ENCODE measurements around the gene SPG7. TPM values are rescaled to one million over a fixed set of nuclear protein-coding genes. Genes with fewer than 3 reads are reported as not detected.
"Not testable (repeated sequence)": the region's sequence is repeated elsewhere in the genome, so short reads cannot be mapped to it uniquely, and the experiment has no call there.

SPG7 gene
- total RNA-seq, 1 experiment from 2014 or later, result 125 TPM

DNA sequence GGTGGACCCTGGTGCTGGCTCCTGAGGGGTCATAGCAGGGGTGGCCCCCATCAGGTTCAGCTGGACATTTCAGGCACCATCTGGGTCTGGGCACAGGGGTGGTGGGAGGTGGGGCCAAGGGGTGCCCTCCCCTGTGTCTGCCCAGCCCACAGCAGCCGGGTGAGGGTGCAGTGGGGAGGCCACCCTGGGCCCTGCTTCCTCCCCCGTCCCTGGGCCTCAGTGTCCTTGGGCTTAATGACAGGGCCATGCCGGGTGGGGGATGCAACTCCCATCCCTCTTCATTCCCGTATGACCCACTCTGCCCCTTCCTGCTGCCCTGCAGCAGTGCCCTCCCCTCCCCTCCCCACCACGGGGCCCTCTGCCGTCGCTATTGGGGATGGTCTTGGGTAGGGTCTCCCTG is 78.0 kb downstream of the SPG7 start:
- DNase-seq (ENCODE audit: low spot score), result no peak
- in situ Hi-C loops (cut with HindIII; ENCODE audit: low sequenced_read_pairs), result no loop called here

DNA sequence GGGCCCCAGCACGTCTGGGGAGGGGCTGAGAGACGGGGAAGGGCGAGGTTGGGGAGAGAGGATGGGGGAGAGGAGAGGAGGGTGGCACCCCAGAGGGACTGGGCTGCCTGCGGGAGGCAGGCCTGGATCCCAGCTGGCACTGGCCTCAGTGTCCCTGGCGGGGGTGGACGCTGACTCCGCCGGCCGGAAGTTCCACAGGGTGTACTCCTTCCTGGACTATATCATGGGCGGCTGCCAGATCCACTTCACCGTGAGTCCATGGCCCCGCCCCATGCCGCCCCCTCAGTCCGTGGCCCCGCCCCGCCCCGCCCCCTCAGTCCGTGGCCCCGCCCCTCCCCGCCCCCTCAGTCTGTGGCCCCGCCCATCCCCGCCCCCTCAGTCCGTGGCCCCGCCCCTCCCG is 78.7 kb downstream of the SPG7 start:
- no peak for DNase-seq (ENCODE audit: low spot score)
- in situ Hi-C loops (cut with HindIII; ENCODE audit: low sequenced_read_pairs), result no loop called here

DNA sequence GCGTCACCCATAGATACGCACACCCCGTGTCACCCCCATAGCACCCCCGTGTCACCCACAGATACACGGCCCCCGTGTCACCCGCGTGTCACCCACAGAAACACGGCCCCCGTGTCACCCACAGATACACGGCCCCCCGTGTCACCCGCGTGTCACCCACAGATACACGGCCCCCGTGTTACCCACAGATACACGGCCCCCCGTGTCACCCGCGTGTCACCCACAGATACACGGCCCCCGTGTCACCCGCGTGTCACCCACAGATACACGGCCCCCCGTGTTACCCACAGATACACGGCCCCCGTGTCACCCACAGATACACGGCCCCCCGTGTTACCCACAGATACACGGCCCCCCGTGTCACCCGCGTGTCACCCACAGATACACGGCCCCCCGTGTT is 79.5 kb downstream of the SPG7 start:
- DNase-seq (ENCODE audit: low spot score); in situ Hi-C loops (cut with HindIII; ENCODE audit: low sequenced_read_pairs): not testable (repeated sequence)

DNA sequence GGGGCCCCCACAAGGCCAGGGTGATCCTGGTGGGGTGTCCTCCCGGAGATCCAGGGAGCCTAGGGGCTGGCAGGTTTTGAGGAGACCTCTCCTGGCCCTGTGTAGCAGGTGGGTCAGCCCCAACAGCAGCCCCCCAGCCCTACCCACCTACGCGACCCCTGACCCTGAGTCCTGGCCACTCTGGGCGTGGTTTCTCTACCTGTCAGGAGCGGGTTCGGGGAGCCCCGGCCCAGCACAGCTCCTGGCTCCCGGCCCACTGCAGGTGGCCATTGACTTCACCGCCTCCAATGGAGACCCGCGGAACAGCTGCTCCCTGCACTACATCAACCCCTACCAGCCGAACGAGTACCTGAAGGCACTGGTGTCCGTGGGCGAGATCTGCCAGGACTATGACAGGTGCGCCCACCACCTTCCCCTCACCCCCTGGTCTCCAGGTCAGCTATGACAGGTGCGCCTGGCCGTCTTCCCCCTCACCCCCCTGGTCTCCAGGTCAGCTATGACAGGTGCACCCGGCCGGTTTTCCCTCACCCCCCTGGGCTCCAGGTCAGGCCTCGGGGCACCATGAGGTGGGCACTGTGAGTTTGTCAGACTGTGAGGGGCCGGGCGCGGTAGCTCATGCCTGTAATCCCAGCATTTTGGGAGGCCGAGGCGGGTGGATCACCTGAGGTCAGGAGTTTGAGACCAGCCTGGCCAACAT is 80.4 kb downstream of the SPG7 start:
- DNase-seq (ENCODE audit: low spot score), result no peak
- in situ Hi-C loops (cut with HindIII; ENCODE audit: low sequenced_read_pairs), result no loop called here

DNA sequence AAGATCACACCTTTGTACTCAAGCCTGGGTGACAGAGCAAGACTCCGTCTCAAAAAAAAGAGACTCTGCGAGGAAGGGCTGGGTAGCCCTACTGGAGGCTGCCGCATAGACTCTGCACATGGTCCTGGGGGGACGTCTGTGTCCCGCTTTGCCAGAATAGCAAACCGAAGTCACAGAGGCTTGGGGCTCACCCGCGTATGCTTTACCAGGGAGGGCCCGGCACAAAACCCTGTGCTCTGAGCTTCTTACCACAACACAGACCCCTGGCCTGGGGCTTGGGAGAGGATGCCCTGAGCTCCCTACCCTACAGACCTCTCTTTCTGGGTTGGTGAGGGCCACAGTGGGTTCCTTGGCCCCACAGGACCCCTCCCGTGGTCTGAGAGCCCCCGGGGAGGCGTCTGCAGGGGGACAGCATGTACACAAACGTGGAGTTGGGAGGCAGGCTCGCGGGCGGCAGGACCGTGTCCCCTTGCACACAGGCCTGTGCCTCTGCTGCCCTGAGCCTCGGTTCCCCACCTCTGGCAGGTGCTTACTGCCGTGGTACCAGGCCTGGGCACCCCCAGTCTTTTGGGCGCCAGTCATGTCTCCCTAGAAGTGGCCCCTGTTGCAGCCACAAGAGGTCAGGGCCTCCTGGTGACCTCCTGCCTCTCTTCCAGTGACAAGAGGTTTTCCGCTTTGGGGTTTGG is 81.2 kb downstream of the SPG7 start:
- no peak for DNase-seq (ENCODE audit: low spot score)
- in situ Hi-C loops (cut with HindIII; ENCODE audit: low sequenced_read_pairs), result no loop called here

DNA sequence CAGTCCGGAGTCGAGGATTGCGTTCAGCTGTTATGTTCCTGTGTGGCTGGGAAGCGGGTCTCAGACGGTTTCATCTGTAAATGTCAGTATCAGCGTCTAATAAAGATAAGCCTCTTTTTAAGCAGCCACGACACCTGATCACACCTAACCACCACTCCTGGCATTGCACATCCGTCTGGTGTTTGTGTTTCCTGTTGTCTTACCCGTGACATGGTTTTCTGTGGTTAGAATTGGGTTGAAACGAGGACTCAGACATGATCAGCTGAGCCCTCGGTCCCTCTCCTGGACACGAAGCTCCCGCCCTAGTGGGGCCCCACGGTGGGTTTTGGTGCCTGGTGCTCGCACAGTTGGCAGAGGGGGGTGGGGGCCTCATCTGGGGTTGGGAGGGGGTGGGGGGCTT is 85.6 kb downstream of the SPG7 start:
- in situ Hi-C loops (cut with HindIII; ENCODE audit: low sequenced_read_pairs), result no loop called here
- DNase-seq (ENCODE audit: low spot score), result no peak

DNA sequence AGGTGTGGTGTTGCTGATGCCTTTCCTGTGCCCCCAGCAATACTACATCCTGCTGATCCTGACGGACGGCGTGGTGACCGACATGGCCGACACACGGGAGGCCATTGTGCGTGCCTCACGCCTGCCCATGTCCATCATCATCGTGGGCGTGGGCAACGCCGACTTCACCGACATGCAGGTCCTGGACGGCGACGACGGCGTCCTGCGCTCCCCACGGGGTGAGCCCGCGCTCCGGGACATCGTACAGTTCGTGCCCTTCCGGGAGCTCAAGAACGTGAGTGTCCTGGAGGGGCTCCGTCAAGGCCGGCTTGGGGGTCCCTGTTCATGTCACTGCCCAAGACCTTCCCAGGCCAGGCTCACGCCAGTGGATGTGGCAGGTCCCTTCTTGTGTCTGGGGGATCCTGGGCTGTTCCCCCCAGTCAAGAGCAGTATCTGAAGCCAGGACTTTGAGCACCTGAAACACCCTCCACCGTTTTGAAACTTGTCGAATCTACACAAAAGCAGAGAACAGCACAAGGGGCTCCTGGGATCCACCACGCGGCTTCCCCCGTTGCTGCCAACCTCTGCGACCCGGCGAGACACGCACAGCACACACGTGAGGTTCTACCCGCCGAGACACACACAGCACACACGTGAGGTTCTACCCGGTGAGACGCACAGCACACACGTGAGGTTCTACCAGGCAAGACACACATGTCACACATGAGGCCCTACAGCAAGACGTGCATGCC is 87.3 kb downstream of the SPG7 start:
- no peak for DNase-seq (ENCODE audit: low spot score)
- in situ Hi-C loops (cut with HindIII; ENCODE audit: low sequenced_read_pairs), result no loop called here

DNA sequence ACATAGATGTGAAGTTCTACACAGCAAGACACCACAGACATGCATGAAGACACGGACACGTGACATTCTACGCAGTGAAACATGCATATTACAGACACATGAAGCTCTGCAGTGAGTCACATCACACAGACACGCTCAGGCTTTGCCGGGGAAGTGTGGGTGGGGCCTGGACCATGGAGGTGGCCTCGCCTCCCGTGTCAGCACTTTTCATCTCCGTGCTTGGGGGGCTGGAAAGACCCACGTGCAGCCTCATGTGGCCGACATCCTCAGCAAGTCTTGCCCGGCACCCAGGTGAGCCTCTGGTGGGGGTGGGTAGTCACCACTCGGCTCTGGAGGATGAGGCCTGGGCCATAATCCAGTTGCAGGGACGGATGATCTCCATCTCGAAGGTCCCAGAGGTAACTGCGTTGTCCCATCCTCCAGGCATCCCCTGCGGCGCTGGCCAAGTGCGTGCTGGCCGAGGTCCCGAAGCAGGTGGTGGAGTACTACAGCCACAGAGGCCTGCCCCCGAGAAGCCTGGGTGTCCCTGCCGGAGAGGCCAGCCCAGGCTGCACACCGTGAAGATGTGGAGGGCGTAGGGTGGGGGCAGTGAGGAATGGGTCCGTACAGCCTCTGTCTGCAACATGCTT is 88.0 kb downstream of the SPG7 start:
- DNase-seq (ENCODE audit: low spot score), result no peak
- in situ Hi-C loops (cut with HindIII; ENCODE audit: low sequenced_read_pairs), result no loop called here

DNA sequence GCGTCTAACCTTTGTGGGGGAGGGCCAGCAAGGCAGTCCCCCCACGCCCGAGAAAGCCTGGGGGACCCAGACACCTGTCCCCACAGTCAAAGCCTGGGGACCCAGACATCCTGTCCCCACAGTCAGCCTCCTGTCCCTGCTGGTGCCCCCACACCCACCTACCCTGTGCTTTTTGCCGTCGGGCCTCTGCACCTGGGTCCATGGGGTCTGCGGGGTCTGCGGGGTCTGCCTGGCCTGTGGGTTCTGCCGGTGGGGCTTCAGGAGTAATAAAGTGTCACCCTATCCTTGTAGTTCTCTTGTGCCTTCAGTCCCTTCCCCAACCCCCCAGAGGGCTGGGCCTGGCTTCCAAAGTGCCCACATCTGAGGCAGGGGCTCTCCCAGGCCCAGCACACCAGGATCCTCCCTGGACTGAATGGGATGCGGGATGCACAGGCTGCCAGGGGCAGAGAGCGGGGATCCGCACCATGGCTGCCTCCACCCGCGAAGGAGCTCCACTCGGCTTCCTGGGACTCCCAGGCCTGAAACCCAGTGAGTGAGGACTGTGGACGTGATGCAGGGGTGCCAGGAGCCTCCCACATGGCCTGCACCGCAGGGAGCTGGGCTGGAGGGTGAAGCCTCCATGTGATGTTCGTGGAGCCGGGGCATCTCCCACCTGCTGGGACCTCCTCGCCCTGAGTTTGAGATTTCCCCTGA is 88.9 kb downstream of the SPG7 start:
- in situ Hi-C loops (cut with HindIII; ENCODE audit: low sequenced_read_pairs), result no loop called here
- no peak for DNase-seq (ENCODE audit: low spot score)

DNA sequence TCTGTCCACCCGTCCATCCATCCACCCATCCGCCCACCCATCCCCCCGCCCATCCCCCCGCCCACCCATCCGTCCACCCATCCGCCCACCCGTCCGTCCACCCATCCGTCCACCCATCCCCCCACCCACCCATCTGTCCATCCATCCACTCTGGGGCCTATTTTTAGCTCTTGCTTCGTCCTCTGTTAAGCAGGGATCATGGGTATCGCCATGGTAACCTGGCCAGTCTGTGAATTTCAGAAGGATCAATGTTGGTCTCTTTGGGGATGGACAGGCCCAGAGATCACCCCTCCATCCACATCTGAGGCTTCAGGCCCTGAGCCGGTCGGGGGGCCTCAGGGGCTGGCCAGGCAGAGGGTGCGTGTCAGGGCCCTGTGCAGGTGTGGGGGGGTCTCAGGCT is 90.0 kb downstream of the SPG7 start:
- no peak for DNase-seq (ENCODE audit: low spot score)
- in situ Hi-C loops (cut with HindIII; ENCODE audit: low sequenced_read_pairs), result no loop called here

DNA sequence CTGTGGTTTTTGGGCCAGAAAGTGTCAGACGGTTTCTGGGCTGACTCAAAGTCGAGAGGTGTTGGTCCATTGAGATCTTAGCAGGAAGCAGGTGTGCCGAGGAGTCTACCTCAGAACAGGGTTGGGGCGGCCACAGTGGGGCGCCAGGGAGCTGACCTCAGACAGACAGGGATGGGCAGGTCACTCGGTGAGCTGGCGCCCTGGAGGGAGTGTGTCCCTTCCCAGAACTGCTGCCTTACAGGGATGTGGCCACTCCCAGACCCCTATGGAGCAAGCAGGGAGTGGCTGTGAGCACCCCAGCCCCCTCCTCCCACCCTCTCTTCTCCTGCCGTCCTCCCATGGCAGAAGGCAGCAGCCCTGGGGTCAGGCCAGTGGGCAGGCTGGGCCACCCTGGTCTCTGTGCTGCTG is 91.3 kb downstream of the SPG7 start:
- in situ Hi-C loops (cut with HindIII; ENCODE audit: low sequenced_read_pairs), result no loop called here
- DNase-seq (ENCODE audit: low spot score), result no peak

DNA sequence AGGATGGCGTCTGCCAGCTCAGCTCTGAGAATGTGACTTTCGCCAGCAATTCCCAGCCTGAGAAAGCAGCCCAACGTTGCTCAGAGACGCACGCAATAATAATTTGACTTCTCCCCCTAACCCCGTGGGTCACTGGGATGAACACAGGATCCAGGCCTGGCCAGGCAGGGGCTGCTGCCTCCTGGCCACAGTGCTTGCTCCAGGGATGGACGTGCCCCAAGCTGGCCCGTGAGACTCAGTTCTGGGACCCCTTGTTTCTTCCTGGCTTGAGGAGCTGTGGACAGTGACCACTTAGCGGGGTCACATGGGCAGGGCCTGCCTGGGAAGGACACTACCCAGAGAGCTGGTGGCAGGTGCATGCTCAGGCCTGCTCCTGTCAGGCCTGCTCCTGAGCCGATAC is 91.7 kb downstream of the SPG7 start:
- DNase-seq (ENCODE audit: low spot score), result no peak
- in situ Hi-C loops (cut with HindIII; ENCODE audit: low sequenced_read_pairs), result no loop called here

DNA sequence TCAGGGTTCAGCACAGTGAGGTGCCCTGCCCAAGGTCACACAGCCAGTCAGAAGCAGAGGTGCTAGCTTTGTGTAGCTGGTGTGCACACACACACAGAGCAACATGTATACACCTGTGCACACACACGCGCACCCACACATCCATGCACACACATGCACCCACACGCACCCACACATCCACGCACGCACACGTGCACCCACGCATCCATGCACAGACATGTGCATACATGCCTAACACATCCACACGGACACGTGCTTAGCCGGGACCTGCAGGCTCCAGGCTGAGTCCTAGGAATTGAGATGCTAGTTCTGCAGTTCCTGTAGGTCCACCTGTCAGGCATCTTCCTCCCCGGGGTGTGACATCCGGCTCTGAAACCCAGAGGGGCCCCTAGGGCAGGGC is 92.2 kb downstream of the SPG7 start:
- no peak for DNase-seq (ENCODE audit: low spot score)
- in situ Hi-C loops (cut with HindIII; ENCODE audit: low sequenced_read_pairs), result no loop called here

DNA sequence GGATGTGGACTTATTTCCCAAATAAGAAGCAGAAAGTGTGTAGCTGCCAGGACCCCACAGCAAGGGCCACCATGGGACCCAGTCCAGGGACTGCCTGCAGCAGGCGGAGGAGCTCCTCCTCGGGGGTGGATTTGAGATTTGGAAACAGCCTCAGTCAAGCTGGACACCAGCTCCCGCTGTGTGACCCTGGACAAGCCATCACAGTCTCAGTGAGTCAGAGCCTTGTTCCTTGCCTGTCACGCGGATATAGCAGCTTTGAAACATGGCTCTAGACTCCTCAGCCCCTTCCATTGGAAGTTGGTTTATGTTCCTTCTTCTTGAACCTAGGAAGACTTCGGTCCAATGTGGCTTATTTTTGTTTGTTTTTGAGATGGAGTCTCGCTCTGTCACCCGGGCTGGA is 92.8 kb downstream of the SPG7 start:
- in situ Hi-C loops (cut with HindIII; ENCODE audit: low sequenced_read_pairs), result no loop called here
- DNase-seq (ENCODE audit: low spot score), result no peak

DNA sequence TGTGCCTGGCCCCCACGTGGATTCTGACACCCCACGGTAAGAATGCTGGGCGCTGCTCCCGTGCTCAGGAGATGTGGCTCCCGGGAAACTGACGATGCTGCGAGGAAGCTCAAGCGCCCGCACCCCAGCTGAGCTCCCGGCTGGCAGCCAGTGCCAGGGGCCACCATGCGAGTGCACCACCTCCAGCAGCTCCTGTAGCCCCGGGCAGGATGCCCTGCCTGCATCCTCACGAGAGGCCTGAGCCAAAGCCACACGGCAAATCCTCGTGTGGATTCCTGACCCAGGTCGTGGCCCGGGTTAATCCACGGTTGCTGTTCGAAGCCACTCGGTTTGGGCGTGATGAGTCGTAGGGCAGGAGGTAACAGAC is 93.7 kb downstream of the SPG7 start:
- in situ Hi-C loops (cut with HindIII; ENCODE audit: low sequenced_read_pairs), result no loop called here
- DNase-seq (ENCODE audit: low spot score), result no peak

DNA sequence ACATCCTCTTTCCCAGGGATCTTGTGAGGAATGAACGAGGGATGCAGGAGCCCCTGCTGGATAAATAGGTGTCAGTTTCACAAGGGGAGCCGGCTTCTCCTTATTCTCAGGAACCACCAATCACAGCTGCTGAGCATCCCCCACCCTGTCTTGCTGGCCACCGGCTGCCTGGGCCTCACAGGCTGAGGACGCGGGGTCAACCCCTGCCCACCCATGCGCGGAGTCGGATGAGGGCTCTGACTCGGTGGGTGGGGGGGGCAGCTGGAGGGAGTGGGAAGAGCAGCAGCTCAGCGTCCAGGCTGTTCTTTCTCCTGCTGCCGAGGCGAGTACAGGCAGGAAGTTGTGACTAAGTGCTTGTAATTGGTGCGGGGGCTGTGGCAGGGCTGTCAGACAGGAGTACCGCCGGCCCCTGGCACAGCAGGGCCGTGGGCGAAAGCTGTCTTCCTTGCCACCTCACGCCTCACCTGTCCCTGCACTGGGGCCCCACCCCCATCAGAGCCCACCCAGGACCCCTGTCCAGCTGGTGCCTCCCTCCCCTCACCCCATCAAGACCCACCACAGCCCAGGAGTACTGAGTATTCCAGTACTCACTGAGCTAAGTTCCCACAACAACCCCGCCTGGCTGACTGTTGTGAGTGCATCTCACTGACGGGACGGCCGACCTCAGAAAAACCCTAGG is 94.2 kb downstream of the SPG7 start:
- no peak for DNase-seq (ENCODE audit: low spot score)
- in situ Hi-C loops (cut with HindIII; ENCODE audit: low sequenced_read_pairs), result no loop called here

DNA sequence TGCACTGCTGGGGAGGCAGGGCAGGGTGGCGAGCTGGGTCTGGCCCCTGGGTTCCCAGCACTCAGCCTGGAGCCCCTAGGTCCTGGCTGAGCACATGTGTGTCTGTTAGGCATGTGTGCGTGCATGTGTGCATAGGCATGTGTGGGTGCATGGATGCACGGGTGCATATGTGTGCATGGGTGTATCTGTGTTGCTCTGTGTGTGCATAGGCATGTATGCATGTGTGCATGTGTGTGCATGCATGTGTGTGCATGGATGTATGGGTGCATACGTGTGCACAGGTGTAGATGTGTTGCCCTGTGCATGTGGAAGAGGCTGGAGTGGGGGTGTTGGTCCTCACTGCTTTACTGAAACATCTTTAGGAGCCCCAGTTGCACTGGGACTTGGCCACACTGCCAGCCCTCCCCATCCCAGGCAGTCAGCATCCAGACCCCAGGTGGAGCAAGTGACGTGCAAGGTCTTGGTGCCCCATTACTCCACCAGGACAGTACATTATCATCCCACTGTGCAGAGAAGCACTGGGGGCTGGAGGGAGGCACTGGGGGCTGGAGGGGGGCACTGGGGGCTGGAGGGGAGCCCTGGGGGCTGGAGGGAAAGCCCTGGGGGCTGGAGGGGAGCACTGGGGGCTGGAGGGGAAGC is 94.9 kb downstream of the SPG7 start:
- no peak for DNase-seq (ENCODE audit: low spot score)
- in situ Hi-C loops (cut with HindIII; ENCODE audit: low sequenced_read_pairs), result no loop called here

DNA sequence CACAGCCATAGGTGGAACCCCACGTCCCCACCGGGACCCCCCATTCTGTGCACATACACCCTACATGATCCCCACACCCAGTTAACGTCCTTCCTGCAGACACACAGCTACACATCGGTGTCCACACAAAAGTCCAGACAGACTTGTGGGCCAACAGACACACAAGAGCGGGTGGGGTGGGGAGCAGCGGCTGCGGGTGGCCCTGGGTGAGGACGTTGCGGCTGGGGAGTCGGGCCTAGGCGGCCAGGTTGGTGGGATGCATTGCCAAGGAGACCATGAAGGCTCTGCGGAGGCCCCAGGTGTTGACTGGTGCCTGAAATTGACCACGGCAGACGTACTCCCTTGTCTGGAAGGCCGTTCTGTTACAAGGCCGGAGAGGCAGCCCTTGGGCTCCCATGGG is 96.6 kb downstream of the SPG7 start:
- in situ Hi-C loops (cut with HindIII; ENCODE audit: low sequenced_read_pairs), result no loop called here

More for the DNA sequence above, 96.6 kb downstream of the SPG7 start:
- DNase-seq (ENCODE audit: low spot score), result no peak
